HUES64 (cell line): ENCODE data around the gene N4BP2.

Source experiments
- H3K27ac ChIP-seq: 2 replicates; pipeline ENCODE4 v1.7.0; 2013; ENCODE audit warnings: low read depth, low read length, inconsistent platforms
- H3K27me3 ChIP-seq: 2 replicates; pipeline ENCODE4 v1.6.1; 2013; ENCODE audit warnings: mild to moderate bottlenecking, low read length; ENCODE audit not compliant: insufficient read depth
- H3K36me3 ChIP-seq: 2 replicates; pipeline ENCODE4 v1.6.1; 2013; ENCODE audit warnings: mild to moderate bottlenecking, low read length; ENCODE audit not compliant: insufficient read depth
- H3K4me1 ChIP-seq: 2 replicates; pipeline ENCODE4 v1.6.1; 2013; ENCODE audit warnings: mild to moderate bottlenecking, low read length, moderate library complexity; ENCODE audit not compliant: insufficient read depth
- H3K4me3 ChIP-seq: 2 replicates; pipeline ENCODE4 v1.5.1; 2013; ENCODE audit warnings: mild to moderate bottlenecking, low read length, moderate library complexity
- H3K9ac ChIP-seq: 2 replicates; pipeline ENCODE4 v1.6.1; 2013; ENCODE audit warnings: mild to moderate bottlenecking, low read depth, low read length
- H3K9me3 ChIP-seq: 2 replicates; pipeline ENCODE4 v1.6.1; 2013; ENCODE audit warnings: low read depth, low read length; ENCODE audit not compliant: insufficient read depth
- WGBS: fragments of 150-250, 120-280 bp; methylation state at CpG from one replicate; pipeline ENCODE4 v1.1.7; 2013; ENCODE audit warnings: missing lambda C conversion rate; 5-methylcytosine and 5-hydroxymethylcytosine counted together

The N4BP2 gene

DNA sequence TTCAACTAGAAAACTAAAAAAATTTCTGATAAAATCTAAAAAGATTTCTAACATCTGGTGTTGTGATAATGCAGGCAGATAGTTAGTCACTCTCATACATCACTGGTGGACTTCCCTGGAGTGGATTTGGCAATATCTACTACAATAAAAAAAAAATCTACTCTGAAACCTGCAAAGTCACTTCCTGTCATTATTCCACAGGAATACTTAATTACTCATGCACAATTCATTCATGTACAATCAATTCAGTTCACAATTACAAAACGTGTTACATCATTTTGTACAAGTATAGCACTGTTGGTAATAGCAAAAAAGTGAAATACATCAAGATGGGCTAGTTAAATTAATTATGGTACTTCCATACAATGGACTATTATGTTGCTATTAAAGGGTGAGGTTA is 123.7 kb downstream of the N4BP2 start:
- Histone ChIP-seq H3K27me3 (no peaks in the 10 kb centered on the region), H3K4me3 (no peak overlapping the region), H3K9me3 (no peaks in the 10 kb centered on the region), H3K9ac (no peak overlapping the region), H3K36me3 (no peaks in the 10 kb centered on the region), H3K4me1 (peaks cover 4% of the 10 kb centered on the region; the same call in 1 of the 2 replicates), H3K27ac (no peak overlapping the region)
- WGBS: 100% methylated on average over 1 of the region's 1 CpG

DNA sequence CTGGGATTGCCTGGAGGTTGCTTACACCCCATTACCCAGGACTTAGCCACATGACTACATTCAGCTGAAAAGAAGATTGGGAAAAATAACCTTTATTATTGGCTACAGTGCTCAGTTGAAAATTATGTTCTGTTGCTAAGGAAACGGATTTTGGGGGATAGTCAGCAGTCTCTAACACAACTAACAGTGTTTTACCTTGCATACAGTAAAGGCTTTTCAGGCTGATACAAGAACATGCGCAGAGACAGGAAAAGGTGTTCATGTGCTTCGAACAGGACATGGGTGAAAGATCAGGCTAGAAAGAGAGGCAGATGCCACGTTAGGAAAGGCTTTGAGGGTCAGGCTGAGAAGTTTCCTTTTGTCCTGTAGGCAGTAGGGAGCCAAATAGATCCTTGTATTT is 125.4 kb downstream of the N4BP2 start:
- no peaks in the 10 kb centered on the region for H3K36me3 ChIP-seq
- no peak overlapping the region for H3K27ac ChIP-seq
- H3K4me3 ChIP-seq: no peak overlapping the region
- peaks cover 13% of the 10 kb centered on the region; the same call in 1 of the 2 replicates for H3K4me1 ChIP-seq
- no peaks in the 10 kb centered on the region for H3K9me3 ChIP-seq
- H3K27me3 ChIP-seq: no peaks in the 10 kb centered on the region
- 88% methylated on average over 4 of the region's 4 CpGs for WGBS
- H3K9ac ChIP-seq: no peak overlapping the region

DNA sequence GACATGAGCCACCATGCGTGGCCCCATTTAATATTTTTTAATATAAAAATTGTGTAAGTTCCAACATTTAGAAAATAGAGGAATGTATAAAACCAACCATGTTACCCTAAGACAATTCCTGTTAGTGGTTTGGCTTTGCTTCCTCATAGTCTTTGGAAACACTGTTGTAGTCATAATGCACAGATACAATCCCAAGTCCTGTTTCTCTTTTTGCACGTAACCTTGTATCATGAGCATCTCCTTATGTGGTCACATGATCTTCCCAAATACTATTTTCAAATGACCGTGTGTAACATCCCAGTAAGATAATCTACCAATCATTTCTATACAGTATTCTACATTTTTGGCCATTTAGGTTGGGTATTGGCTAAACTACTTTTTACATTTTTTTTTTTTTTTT is 126.3 kb downstream of the N4BP2 start:
- 96% methylated on average over 2 of the region's 3 CpGs for WGBS
- no peak overlapping the region for H3K4me3 ChIP-seq
- H3K27me3 ChIP-seq: no peaks in the 10 kb centered on the region
- no peaks in the 10 kb centered on the region for H3K9me3 ChIP-seq
- H3K27ac ChIP-seq: no peak overlapping the region
- peaks cover 12% of the 10 kb centered on the region; the same call in 1 of the 2 replicates for H3K4me1 ChIP-seq
- no peaks in the 10 kb centered on the region for H3K36me3 ChIP-seq
- H3K9ac ChIP-seq: no peak overlapping the region

DNA sequence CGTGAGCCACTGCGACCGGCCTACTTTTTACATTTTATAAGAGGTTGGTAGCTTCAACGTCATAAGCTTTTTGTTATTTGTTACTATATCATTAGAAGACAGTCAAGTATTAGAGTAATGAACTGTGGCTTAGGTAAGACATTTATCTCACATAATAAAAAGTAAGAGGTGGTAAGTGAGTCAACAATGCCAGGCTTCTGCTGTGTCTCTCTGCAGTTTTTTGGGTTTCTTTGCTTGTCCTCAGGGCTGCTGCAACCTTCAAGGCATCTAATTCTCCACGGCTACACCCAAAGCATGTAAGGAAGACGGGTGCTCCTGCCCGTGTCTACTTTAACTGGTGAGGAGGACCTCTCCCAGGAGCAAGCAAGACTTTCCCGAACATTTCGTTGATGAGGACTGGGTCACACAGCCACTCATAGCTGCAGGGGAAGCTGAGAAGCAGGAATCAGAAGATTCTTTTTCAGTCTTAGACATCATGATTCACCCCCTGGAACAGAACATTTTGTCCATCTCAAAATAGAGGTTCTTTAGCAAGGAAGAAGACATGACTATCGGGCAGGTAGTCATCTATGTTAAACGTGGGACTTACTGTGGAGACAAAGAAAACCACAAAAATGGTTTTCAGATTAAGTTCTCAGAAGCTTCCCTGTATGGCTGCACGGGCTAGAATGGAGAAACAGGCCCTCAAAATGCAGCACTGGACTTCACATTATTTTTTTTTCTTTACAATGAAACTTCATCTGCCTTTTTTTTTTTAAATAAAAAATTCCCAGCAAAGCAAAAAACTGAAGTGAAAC is 127.2 kb downstream of the N4BP2 start:
- H3K4me1 ChIP-seq: peaks cover 12% of the 10 kb centered on the region; the same call in 1 of the 2 replicates
- no peak overlapping the region for H3K27ac ChIP-seq
- 94% methylated on average over 10 of the region's 12 CpGs for WGBS

DNA sequence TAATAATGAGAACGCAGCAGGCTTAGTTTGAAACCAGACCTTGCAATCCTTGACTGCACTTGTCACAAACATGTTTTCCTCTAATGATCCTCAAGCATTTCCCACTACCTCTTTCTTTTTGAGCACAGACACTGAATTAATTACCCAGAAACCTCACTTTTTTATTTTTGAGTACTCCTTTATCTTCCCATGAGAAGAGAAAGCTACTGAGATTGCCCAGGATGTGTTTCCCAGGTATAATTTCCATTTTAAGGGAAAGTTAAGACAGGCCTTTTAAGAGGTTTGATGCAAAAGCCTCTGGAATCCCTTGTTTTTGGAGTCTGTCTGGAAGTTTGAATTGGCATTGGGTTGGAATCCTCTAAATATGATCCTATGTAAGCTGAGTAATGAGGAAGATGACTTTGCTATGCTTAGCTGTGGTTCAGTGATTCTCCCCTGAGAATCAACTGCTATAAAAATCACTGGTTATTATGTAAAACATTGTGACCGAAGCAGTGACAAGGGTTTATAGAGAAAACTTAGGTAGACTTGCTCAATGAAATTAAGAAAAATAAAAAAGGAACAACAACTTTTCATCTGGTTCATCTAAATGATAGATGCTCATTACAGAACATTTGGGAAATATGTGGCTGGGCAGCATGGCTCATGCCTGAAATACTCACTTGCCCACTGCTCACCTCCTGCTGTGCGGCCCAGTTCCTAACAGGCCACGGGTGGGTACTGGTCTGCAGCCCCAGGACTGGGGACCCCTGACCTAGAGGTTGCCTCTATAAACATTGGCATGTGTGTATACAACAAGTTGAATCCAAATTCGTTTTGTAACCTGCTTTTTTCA is 129.4 kb downstream of the N4BP2 start:
- H3K27ac ChIP-seq: no peak overlapping the region
- 88% methylated on average over 4 of the region's 5 CpGs for WGBS
- H3K36me3 ChIP-seq: no peaks in the 10 kb centered on the region
- H3K9ac ChIP-seq: no peak overlapping the region
- no peak overlapping the region for H3K4me3 ChIP-seq
- no peaks in the 10 kb centered on the region for H3K27me3 ChIP-seq
- H3K4me1 ChIP-seq: peaks cover 17% of the 10 kb centered on the region
- no peaks in the 10 kb centered on the region for H3K9me3 ChIP-seq

More for the DNA sequence above, 127.2 kb downstream of the N4BP2 start:
- no peaks in the 10 kb centered on the region for H3K36me3 ChIP-seq
- no peak overlapping the region for H3K4me3 ChIP-seq
- H3K27me3 ChIP-seq: no peaks in the 10 kb centered on the region
- H3K9me3 ChIP-seq: no peaks in the 10 kb centered on the region
- no peak overlapping the region for H3K9ac ChIP-seq

DNA sequence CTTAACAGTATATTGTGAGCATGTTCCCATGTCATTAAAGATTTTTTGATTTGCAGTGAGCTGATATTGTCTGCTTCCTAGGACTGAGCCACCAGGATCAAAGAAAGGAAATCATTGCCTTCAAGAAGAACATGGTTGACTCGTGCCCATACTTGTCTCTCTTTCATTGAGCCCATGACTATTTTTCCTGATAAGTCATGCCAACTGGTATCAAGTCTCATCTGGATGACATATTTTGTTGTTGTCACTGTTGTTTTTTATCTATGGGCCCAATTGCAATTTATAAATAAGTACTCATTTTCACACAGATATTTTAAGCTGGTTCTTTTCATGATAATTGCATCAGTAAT is 130.0 kb downstream of the N4BP2 start:
- Histone ChIP-seq H3K36me3 (no peaks in the 10 kb centered on the region), H3K4me1 (peaks cover 23% of the 10 kb centered on the region), H3K9ac (no peak overlapping the region), H3K4me3 (no peak overlapping the region), H3K27ac (no peak overlapping the region), H3K27me3 (no peaks in the 10 kb centered on the region), H3K9me3 (no peaks in the 10 kb centered on the region)
- 92% methylated on average over 1 of the region's 1 CpG for WGBS

DNA sequence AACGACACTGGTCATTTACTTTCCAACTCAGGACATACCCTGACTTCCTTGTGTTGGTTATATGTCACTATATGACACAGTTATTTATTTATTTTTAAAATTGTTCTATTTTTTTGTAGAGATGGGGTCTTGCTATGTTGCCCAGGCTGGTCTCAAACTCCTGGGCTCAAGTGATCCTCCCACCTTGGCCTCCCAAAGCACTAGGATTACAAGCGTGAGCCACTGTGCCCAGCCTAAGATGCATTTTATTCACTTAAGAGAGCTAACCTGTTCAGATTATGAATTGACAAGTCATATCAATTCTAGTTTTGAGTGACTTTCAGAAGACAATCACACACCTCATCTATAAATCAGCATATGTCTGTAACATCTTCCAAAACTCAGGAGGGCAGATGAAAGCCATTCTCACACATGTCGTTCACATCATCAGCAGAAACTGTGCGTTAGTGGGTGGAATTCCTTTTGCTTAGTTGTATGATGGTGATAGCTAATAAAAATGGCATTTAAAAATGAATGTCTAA is 130.8 kb downstream of the N4BP2 start:
- Histone ChIP-seq H3K9ac (no peak overlapping the region), H3K27ac (no peak overlapping the region)

DNA sequence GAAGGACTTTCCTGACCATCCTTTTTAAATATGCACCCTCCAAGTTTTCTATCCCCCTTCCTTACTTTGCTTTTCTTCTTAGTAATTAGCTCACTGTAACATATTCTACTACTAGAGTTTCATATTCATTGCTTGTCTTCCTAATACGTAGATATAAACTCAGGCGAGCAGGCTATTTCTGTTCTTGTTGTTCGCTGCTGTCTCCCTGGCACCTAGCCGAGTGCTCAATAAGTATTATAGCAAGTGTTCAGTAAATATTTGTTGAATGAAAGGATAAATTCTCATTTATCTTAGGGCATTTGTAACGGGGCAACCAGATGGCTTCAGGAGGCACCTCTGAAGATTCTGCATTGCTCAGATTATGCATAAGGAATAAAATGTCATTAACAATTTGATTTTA is 133.4 kb downstream of the N4BP2 start:
- Histone ChIP-seq H3K4me1 (peaks cover 39% of the 10 kb centered on the region), H3K4me3 (no peak overlapping the region), H3K9me3 (no peaks in the 10 kb centered on the region), H3K36me3 (no peaks in the 10 kb centered on the region), H3K9ac (no peak overlapping the region), H3K27ac (no peak overlapping the region), H3K27me3 (no peaks in the 10 kb centered on the region)
- WGBS: 93% methylated on average over 5 of the region's 5 CpGs

More for the DNA sequence above, 130.8 kb downstream of the N4BP2 start:
- Histone ChIP-seq H3K9me3 (no peaks in the 10 kb centered on the region), H3K27me3 (no peaks in the 10 kb centered on the region), H3K36me3 (no peaks in the 10 kb centered on the region), H3K4me1 (peaks cover 31% of the 10 kb centered on the region), H3K4me3 (no peak overlapping the region)
- WGBS: over 99% methylated on average over 4 of the region's 4 CpGs

DNA sequence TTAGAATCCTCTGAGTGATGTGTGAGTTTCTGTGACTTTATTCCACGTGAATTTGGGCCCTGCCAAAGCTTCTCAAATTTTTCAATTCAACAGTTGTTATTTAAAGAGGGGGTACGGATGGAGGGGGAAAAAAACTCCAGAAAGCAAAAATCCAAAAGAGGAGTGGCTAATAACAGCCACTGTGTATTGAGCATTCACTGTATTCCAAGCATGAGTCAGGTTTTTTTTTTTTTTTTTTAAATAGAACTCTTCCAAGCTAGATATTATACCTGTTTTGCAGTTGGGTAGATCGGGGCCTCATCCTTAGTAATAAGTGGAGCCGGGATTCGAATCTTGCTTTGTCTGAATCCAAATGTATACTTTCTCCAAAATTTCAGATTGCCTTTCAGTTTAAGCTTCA is 133.8 kb downstream of the N4BP2 start:
- Histone ChIP-seq H3K27me3 (no peaks in the 10 kb centered on the region), H3K27ac (no peak overlapping the region), H3K36me3 (no peaks in the 10 kb centered on the region), H3K9ac (no peak overlapping the region), H3K4me1 (peaks cover 39% of the 10 kb centered on the region), H3K9me3 (no peaks in the 10 kb centered on the region), H3K4me3 (no peak overlapping the region)
- WGBS: 88% methylated on average over 5 of the region's 5 CpGs

DNA sequence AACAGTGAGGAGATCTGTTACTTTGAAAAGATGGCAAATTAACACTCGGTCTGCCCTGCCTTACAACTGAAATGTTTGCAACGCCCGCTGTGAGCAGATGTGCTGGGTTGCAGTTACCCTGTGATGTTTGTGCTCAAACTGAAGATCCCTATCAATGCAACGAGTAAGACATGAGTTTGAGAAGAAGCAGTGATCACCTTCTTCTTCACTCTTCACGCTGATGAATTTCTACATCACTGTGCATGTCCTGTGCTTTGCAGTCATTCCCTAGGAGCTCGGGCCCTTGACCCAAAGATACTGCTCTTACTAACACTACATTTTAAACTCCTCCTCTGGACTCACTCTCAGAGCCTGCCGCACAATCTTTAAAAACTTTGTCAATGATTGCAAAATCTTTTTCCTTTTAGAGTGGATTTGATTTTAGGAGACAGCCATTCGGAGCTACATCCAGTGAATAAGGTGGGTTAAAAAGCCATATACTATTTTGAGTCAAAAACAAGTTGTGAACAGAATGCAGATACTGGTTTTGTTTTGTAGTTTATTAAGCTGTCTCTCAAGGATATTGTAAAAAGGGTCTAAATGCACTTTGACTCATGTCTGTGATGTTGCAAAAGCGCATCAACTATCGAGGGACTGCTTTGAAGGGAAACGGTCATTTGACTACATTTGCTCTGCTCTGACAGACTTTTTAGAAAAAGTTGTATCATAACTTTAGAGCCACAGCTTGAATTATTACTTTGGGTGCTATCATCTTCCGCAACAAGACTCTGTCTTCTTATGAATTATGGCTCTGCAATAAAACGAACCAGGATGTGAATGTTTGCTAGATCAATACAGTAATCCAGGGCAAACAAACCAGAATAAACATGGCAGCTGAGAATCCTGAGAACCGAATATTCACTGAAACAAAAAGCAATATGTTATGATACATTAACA is 134.5 kb downstream of the N4BP2 start:
- Histone ChIP-seq H3K9ac (no peak overlapping the region), H3K4me3 (no peak overlapping the region), H3K4me1 (peaks cover 34% of the 10 kb centered on the region), H3K27me3 (no peaks in the 10 kb centered on the region), H3K36me3 (no peaks in the 10 kb centered on the region), H3K9me3 (no peaks in the 10 kb centered on the region), H3K27ac (no peak overlapping the region)
- WGBS: 78% methylated on average over 13 of the region's 14 CpGs
